Stomach (tissue), 9 donors: ENCODE measurements around the gene SAMD1. TPM values are rescaled to one million over a fixed set of nuclear protein-coding genes. Genes with fewer than 3 reads are reported as not detected.

Experiments used
- DNase-seq, 2 donors: peaks; one replicate each; pipeline versions ENCODE4 v3.0.0 to v3.0.0-alpha.2; 2013 to 2019
- H3K27ac ChIP-seq, 5 donors: fragments of 200-600 bp in 4 of 5; sonication (generic) in 4 of 5; one replicate each; pipeline ENCODE4 v1.5.1; 2013 to 2019; ENCODE audit warnings: mild to moderate bottlenecking in 1 of 5, moderate library complexity in 1 of 5
- H3K27me3 ChIP-seq, 3 donors: fragments of 200-600 bp; sonication (generic); one replicate each; pipeline ENCODE4 v1.5.1; 2017 to 2019; ENCODE audit warnings: mixed run types in 1 of 3
- H3K36me3 ChIP-seq, 4 donors: fragments of 200-600 bp; sonication (generic); 1 replicate in 3 of 4; 2 replicates in 1 of 4; pipeline ENCODE4 v1.5.1; 2016 to 2019
- H3K4me1 ChIP-seq, 4 donors: fragments of 200-600 bp; sonication (generic); one replicate each; pipeline ENCODE4 v1.5.1; 2016 to 2019
- H3K4me3 ChIP-seq, 4 donors: fragments of 200-600 bp; sonication (generic) in 3 of 4; one replicate each; pipeline ENCODE4 v1.5.1; 2016 to 2019; ENCODE audit warnings: mild to moderate bottlenecking in 1 of 4
- H3K9me3 ChIP-seq, 4 donors: fragments of 200-600 bp; sonication (generic); one replicate each; pipeline ENCODE4 v1.5.1; 2016 to 2019
- CTCF ChIP-seq, 7 experiments: fragments of 450-650 bp in 4 of 7; fragments of 200-600 bp in 3 of 7; sonication (generic) in 3 of 7; IDR thresholded peaks; one replicate each; pipeline ENCODE4 v1.5.1; 2016 to 2019; ENCODE audit warnings: antibody characterized with exemption in 7 of 7, control low read depth in 2 of 7, mild to moderate bottlenecking in 1 of 7
- EP300 ChIP-seq: sonication (generic); formaldehyde crosslinking; IDR thresholded peaks from one replicate; pipeline ENCODE4 v1.6.1; 2017; ENCODE audit warnings: antibody characterized with exemption
- POLR2A ChIP-seq, 4 donors: fragments of 450-650 bp; IDR thresholded peaks; one replicate each; pipeline ENCODE4 v1.6.1; 2016; ENCODE audit warnings: antibody characterized with exemption in 4 of 4, control low read depth in 2 of 4, mild to moderate bottlenecking in 1 of 4, moderate library complexity in 1 of 4
- POLR2AphosphoS5 ChIP-seq, 3 donors: sonication (generic); formaldehyde crosslinking; IDR thresholded peaks; one replicate each; pipeline ENCODE4 v1.6.1; 2016; ENCODE audit warnings: antibody characterized with exemption in 3 of 3
- WGBS, 5 donors: extraction: QIAGEN DNeasy Blood & Tissue Kit in 3 of 5; methylation state at CpG; one replicate each; pipeline versions ENCODE4 v1.1.5 to v1.1.7; 2013 to 2018; 5-methylcytosine and 5-hydroxymethylcytosine counted together
- intact Hi-C: fragments of 100-400 bp; cut with DNase I; formaldehyde crosslinking; loops from one replicate; pipeline ENCODE4 v1.15.1; 2023; ENCODE audit warnings: low total_unique reads
- polyA plus RNA-seq, 3 donors: library from polyadenylated mRNA; stranded (reverse); fragments of 200-250 nt; gene quantifications; one replicate each; pipeline ENCODE4 v1.2.3, GENCODE V29; 2013
- total RNA-seq, 5 donors: library from RNA; depleted of rRNA; stranded (reverse); fragments of >200 nt; gene quantifications; one replicate each; pipeline versions ENCODE4 v1.1.0 to v1.2.3, GENCODE V29; 2014 to 2016
- donor health status: healthy with polysubstance abuse.
- donor health status: Bipolar disorder and iron deficiency.
- donor health status: healthy.

The SAMD1 gene
- total and polyA plus RNA-seq, 8 donors = 4.8 to 228 (median 23.5) TPM

GRCh38 chr19:14102756-14103155, 12.2 kb upstream of the SAMD1 start:
- TF ChIP-seq EP300 (no peak), POLR2A (IDR thresholded peaks at IDR 0.05) (no peak), CTCF (IDR thresholded peaks at IDR 0.05) (no peak)
- DNase-seq = no peak
- WGBS, 5 donors = 87 to 93% (median 90%) methylated on average over 9 to 10 of the region's 10 CpGs
- H3K27me3 ChIP-seq = no peaks in the 10 kb centered on the region
- no peak overlapping the region for H3K27ac ChIP-seq
- H3K36me3 ChIP-seq = peaks cover 43 to 99% (median 98%) of the 10 kb centered on the region in 4 donors
- peaks cover 0 to 9% (median 2%) of the 10 kb centered on the region in 4 donors for H3K4me1 ChIP-seq
- H3K9me3 ChIP-seq = no peaks in the 10 kb centered on the region
- H3K4me3 ChIP-seq = no peak overlapping the region
- intact Hi-C loops = no loop called here

GRCh38 chr19:14102102-14102696, 11.6 kb upstream of the SAMD1 start:
- Histone ChIP-seq H3K27ac (no peak overlapping the region), H3K9me3 (no peaks in the 10 kb centered on the region), H3K36me3 (peaks cover 48 to 99% (median 98%) of the 10 kb centered on the region in 4 donors), H3K4me1 (peaks cover 0 to 4% (median 0%) of the 10 kb centered on the region in 4 donors), H3K4me3 (no peak overlapping the region), H3K27me3 (no peaks in the 10 kb centered on the region)
- no peak for DNase-seq
- WGBS, 5 donors = 59 to 81% (median 69%) methylated on average over 11 of the region's 11 CpGs
- intact Hi-C loops = no loop called here
- TF ChIP-seq CTCF (IDR thresholded peaks at IDR 0.05) (no peak), POLR2A (IDR thresholded peaks at IDR 0.05) (no peak), EP300 (no peak), POLR2AphosphoS5 (IDR thresholded peaks at IDR 0.05) (no peak)

GRCh38 chr19:14101003-14101545, 10.5 kb upstream of the SAMD1 start:
- TF ChIP-seq CTCF (IDR thresholded peaks at IDR 0.05) (no peak), EP300 (no peak), POLR2AphosphoS5 (IDR thresholded peaks at IDR 0.05) (no peak), POLR2A (IDR thresholded peaks at IDR 0.05) (no peak)
- intact Hi-C loops = no loop called here
- Histone ChIP-seq H3K27ac (no peak overlapping the region), H3K4me1 (no peaks in the 10 kb centered on the region), H3K36me3 (peaks cover 47 to 99% (median 98%) of the 10 kb centered on the region in 4 donors), H3K27me3 (no peaks in the 10 kb centered on the region), H3K4me3 (no peak overlapping the region), H3K9me3 (no peaks in the 10 kb centered on the region)
- 95 to 97% (median 96%) methylated on average over 6 of the region's 6 CpGs for WGBS, 5 donors
- DNase-seq = no peak

GRCh38 chr19:14097532-14098151, 7.1 kb upstream of the SAMD1 start:
- no peak overlapping the region for H3K27ac ChIP-seq
- H3K9me3 ChIP-seq = peaks cover 0 to 10% (median 9%) of the 10 kb centered on the region in 4 donors
- no peak for DNase-seq
- TF ChIP-seq POLR2AphosphoS5 (IDR thresholded peaks at IDR 0.05) (no peak), POLR2A (IDR thresholded peaks at IDR 0.05) (no peak), EP300 (no peak), CTCF (IDR thresholded peaks at IDR 0.05) (no peak)
- 78 to 85% (median 83%) methylated on average over 21 of the region's 21 CpGs for WGBS, 5 donors
- H3K4me3 ChIP-seq = no peak overlapping the region
- peaks cover 33 to 70% (median 65%) of the 10 kb centered on the region in 4 donors for H3K36me3 ChIP-seq
- intact Hi-C loops = no loop called here
- no peaks in the 10 kb centered on the region for H3K27me3 ChIP-seq
- H3K4me1 ChIP-seq = no peaks in the 10 kb centered on the region
